ENCODE data around the gene MLX.

MLX gene

GRCh38 chr17:42521036-42521435 is 45.9 kb upstream of the MLX start:
- no peak overlapping the region for H3K27ac ChIP-seq
- no peaks in the 10 kb centered on the region for H3K27me3 ChIP-seq
- H4K20me1 ChIP-seq, result peaks cover 0 to 69% (median 0%) of the 10 kb centered on the region in 11 experiments; a peak in 5 of 22 replicates
- H3K4me1 ChIP-seq, result peaks cover 28 to 70% (median 46%) of the 10 kb centered on the region in 10 experiments
- H3K4me2 ChIP-seq, result peak overlapping the region in 3 of 11 experiments; percentile 80 to 95 (median 93); a peak in 7 of 22 replicates
- no peaks in the 10 kb centered on the region for H3K9me3 ChIP-seq (replicated peaks in 1 of 11)
- peaks cover 0 to 61% (median 0%) of the 10 kb centered on the region in 11 experiments; a peak in 7 of 22 replicates for H3K36me3 ChIP-seq
- no peak for TF ChIP-seq Cebpa-rat (IDR thresholded peaks at IDR 0.05)
- no peak overlapping the region; a peak in 1 of 22 replicates for H3K9ac ChIP-seq
- H3K4me3 ChIP-seq, result no peak overlapping the region

- Histone ChIP-seq H4K20me1 (peaks cover 0 to 62% (median 0%) of the 10 kb centered on the region in 11 experiments; a peak in 5 of 22 replicates), H3K9me3 (replicated peaks in 1 of 11) (no peaks in the 10 kb centered on the region), H3K27ac (no peak overlapping the region), H3K9ac (0 out of 22 replicates have a peak overlapping the region, but pooled peaks of 1 of the 11 experiments have one; percentile 5), H3K36me3 (peaks cover 0 to 53% (median 0%) of the 10 kb centered on the region in 11 experiments; a peak in 7 of 22 replicates), H3K4me1 (peaks cover 23 to 70% (median 49%) of the 10 kb centered on the region in 10 experiments), H3K27me3 (no peaks in the 10 kb centered on the region), H3K4me3 (no peak overlapping the region), H3K4me2 (peak overlapping the region in 1 of 11 experiments; percentile 80; a peak in 1 of 22 replicates)
- TF ChIP-seq Cebpa-rat (IDR thresholded peaks at IDR 0.05), result no peak
These were observed 45.1 kb upstream of the MLX start for GRCh38 chr17:42521666-42522262.

GRCh38 chr17:42522263-42522790 is 44.6 kb upstream of the MLX start:
- Histone ChIP-seq H3K9ac (peak overlapping the region in 1 of 11 experiments; percentile 5; a peak in 1 of 22 replicates), H3K27ac (no peak overlapping the region), H3K4me3 (no peak overlapping the region)

GRCh38 chr17:42522798-42523278 is 44.1 kb upstream of the MLX start:
- no peaks in the 10 kb centered on the region for H3K27me3 ChIP-seq
- no peak overlapping the region for H3K4me2 ChIP-seq
- peaks cover 0 to 52% (median 0%) of the 10 kb centered on the region in 11 experiments; a peak in 5 of 22 replicates for H4K20me1 ChIP-seq
- H3K27ac ChIP-seq, result no peak overlapping the region
- peaks cover 0 to 48% (median 0%) of the 10 kb centered on the region in 11 experiments; a peak in 7 of 22 replicates for H3K36me3 ChIP-seq
- H3K4me3 ChIP-seq, result no peak overlapping the region
- no peaks in the 10 kb centered on the region for H3K9me3 ChIP-seq (replicated peaks in 1 of 11)
- no peak for TF ChIP-seq Cebpa-rat (IDR thresholded peaks at IDR 0.05)
- H3K4me1 ChIP-seq, result peaks cover 28 to 64% (median 46%) of the 10 kb centered on the region in 10 experiments
- H3K9ac ChIP-seq, result no peak overlapping the region; a peak in 1 of 22 replicates

More at GRCh38 chr17:42522263-42522790, 44.6 kb upstream of the MLX start:
- Histone ChIP-seq H3K4me2 (no peak overlapping the region), H4K20me1 (peaks cover 0 to 56% (median 0%) of the 10 kb centered on the region in 11 experiments; a peak in 5 of 22 replicates), H3K4me1 (peaks cover 28 to 69% (median 49%) of the 10 kb centered on the region in 10 experiments), H3K27me3 (no peaks in the 10 kb centered on the region), H3K36me3 (peaks cover 0 to 48% (median 0%) of the 10 kb centered on the region in 11 experiments; a peak in 7 of 22 replicates), H3K9me3 (replicated peaks in 1 of 11) (no peaks in the 10 kb centered on the region)
- no peak for TF ChIP-seq Cebpa-rat (IDR thresholded peaks at IDR 0.05)

GRCh38 chr17:42525221-42525620 is 41.7 kb upstream of the MLX start:
- Histone ChIP-seq H3K27me3 (no peaks in the 10 kb centered on the region), H3K27ac (no peak overlapping the region), H3K4me2 (no peak overlapping the region), H3K4me1 (peaks cover 16 to 60% (median 37%) of the 10 kb centered on the region in 10 experiments), H3K9me3 (replicated peaks in 1 of 11) (no peaks in the 10 kb centered on the region), H4K20me1 (peaks cover 0 to 32% (median 0%) of the 10 kb centered on the region in 11 experiments; a peak in 5 of 22 replicates), H3K4me3 (no peak overlapping the region), H3K36me3 (peaks cover 0 to 39% (median 0%) of the 10 kb centered on the region in 11 experiments; a peak in 7 of 22 replicates), H3K9ac (no peak overlapping the region)
- TF ChIP-seq Cebpa-rat (IDR thresholded peaks at IDR 0.05), result no peak

- Histone ChIP-seq H3K9ac (no peak overlapping the region), H3K4me2 (peak overlapping the region in 10 of 11 experiments; percentile 31 to 59 (median 40); a peak in 14 of 22 replicates), H3K27ac (no peak overlapping the region), H3K4me3 (no peak overlapping the region), H3K27me3 (no peaks in the 10 kb centered on the region), H4K20me1 (peaks cover 0 to 24% (median 0%) of the 10 kb centered on the region in 11 experiments; a peak in 5 of 22 replicates), H3K9me3 (replicated peaks in 1 of 11) (no peaks in the 10 kb centered on the region), H3K4me1 (peaks cover 24 to 60% (median 40%) of the 10 kb centered on the region in 10 experiments), H3K36me3 (peaks cover 0 to 32% (median 0%) of the 10 kb centered on the region in 11 experiments; a peak in 7 of 22 replicates)
- TF ChIP-seq Cebpa-rat (IDR thresholded peaks at IDR 0.05), result no peak
These were observed 40.9 kb upstream of the MLX start for GRCh38 chr17:42526031-42526444.

GRCh38 chr17:42527932-42528331 is 39.0 kb upstream of the MLX start:
- H3K9me3 ChIP-seq (replicated peaks in 1 of 11), result no peaks in the 10 kb centered on the region
- peaks cover 39 to 62% (median 55%) of the 10 kb centered on the region in 10 experiments for H3K4me1 ChIP-seq
- no peaks in the 10 kb centered on the region for H3K27me3 ChIP-seq
- no peak for TF ChIP-seq Cebpa-rat (IDR thresholded peaks at IDR 0.05)
- H4K20me1 ChIP-seq, result peaks cover 0 to 5% (median 0%) of the 10 kb centered on the region in 11 experiments; a peak in 4 of 22 replicates
- H3K4me2 ChIP-seq, result no peak overlapping the region
- H3K36me3 ChIP-seq, result peaks cover 0 to 13% (median 0%) of the 10 kb centered on the region in 11 experiments; a peak in 5 of 22 replicates
- H3K4me3 ChIP-seq, result no peak overlapping the region
- H3K27ac ChIP-seq, result no peak overlapping the region
- no peak overlapping the region for H3K9ac ChIP-seq

- Histone ChIP-seq H3K9me3 (replicated peaks in 1 of 11) (no peaks in the 10 kb centered on the region), H3K27ac (peak overlapping the region in 1 of 11 experiments; percentile 21; a peak in 1 of 22 replicates), H3K4me3 (no peak overlapping the region), H4K20me1 (no peaks in the 10 kb centered on the region), H3K4me2 (peak overlapping the region in 8 of 11 experiments; percentile 14 to 89 (median 84); a peak in 13 of 22 replicates), H3K27me3 (no peaks in the 10 kb centered on the region), H3K36me3 (peaks cover 0 to 2% (median 0%) of the 10 kb centered on the region in 11 experiments; a peak in 2 of 22 replicates), H3K9ac (peak overlapping the region in 1 of 11 experiments; percentile 8; a peak in 1 of 22 replicates), H3K4me1 (peaks cover 43 to 71% (median 62%) of the 10 kb centered on the region in 10 experiments)
- no peak for TF ChIP-seq Cebpa-rat (IDR thresholded peaks at IDR 0.05)
These were observed 37.8 kb upstream of the MLX start for GRCh38 chr17:42529061-42529460.
